Thoracic aorta (tissue), 2 donors: ENCODE measurements around the gene CYP3A7. TPM values are rescaled to one million over a fixed set of nuclear protein-coding genes. Genes with fewer than 3 reads are reported as not detected.

ENCODE experiments used
- ATAC-seq: fragments of 150-250 bp; one replicate; pipeline ENCODE4 v1.8.0; 2017; ENCODE audit warnings: low read depth; ENCODE audit not compliant: insufficient number of reproducible peaks, low FRiP score
- DNase-seq: peaks from one replicate; pipeline ENCODE4 v3.0.0-alpha.2; 2020; ENCODE audit warnings: low spot score
- H3K27ac ChIP-seq, 2 donors: fragments of 200-600 bp; sonication (generic); 1 replicate in 1 of 2; 2 replicates in 1 of 2; pipeline ENCODE4 v1.5.1; 2016; ENCODE audit warnings: mild to moderate bottlenecking in 2 of 2, moderate library complexity in 2 of 2
- H3K27me3 ChIP-seq: fragments of 200-600 bp; sonication (generic); replicated peaks from 2 replicates; pipeline ENCODE4 v1.6.0; 2016; ENCODE audit warnings: mild to moderate bottlenecking; ENCODE audit not compliant: insufficient read depth
- H3K36me3 ChIP-seq: fragments of 200-600 bp; sonication (generic); one replicate; pipeline ENCODE4 v1.5.1; 2016
- H3K4me1 ChIP-seq, 2 donors: fragments of 200-600 bp; sonication (generic); 1 replicate in 1 of 2; 2 replicates in 1 of 2; pipeline versions ENCODE4 v1.5.1 to v1.6.0; 2016; ENCODE audit warnings: low read depth in 2 of 2, mild to moderate bottlenecking in 1 of 2; ENCODE audit not compliant: control insufficient read depth in 1 of 2
- H3K4me3 ChIP-seq: fragments of 200-600 bp; sonication (generic); 2 replicates; pipeline ENCODE4 v1.5.1; 2016; ENCODE audit warnings: mild to moderate bottlenecking
- H3K9me3 ChIP-seq: fragments of 200-600 bp; sonication (generic); 2 replicates; pipeline ENCODE4 v1.5.1; 2016
- CTCF ChIP-seq: fragments of 200-600 bp; sonication (generic); IDR thresholded peaks from one replicate; pipeline ENCODE4 v1.5.1; 2019; ENCODE audit warnings: antibody characterized with exemption
- total RNA-seq, 2 donors: library from RNA; depleted of rRNA; stranded (reverse); fragments of >200 nt; gene quantifications; one replicate each; pipeline versions ENCODE4 v1.1.0 to v1.2.3, GENCODE V29; 2016

The CYP3A7 gene
- total RNA-seq, 2 donors from 2014 or later: not detected

GRCh38 chr7:99720800-99721595, 14.0 kb downstream of the CYP3A7 start:
- no peaks in the 10 kb centered on the region for H3K9me3 ChIP-seq
- no peaks in the 10 kb centered on the region for H3K4me1 ChIP-seq
- H3K36me3 ChIP-seq: no peaks in the 10 kb centered on the region
- ATAC-seq: no peak
- no peak for TF ChIP-seq CTCF
- no peak overlapping the region for H3K27ac ChIP-seq
- no peaks in the 10 kb centered on the region for H3K27me3 ChIP-seq
- no peak for DNase-seq
- H3K4me3 ChIP-seq: no peak overlapping the region

- no peak overlapping the region for H3K4me3 ChIP-seq
- no peak for TF ChIP-seq CTCF
- H3K36me3 ChIP-seq: no peaks in the 10 kb centered on the region
- H3K27ac ChIP-seq: no peak overlapping the region
- H3K4me1 ChIP-seq: no peaks in the 10 kb centered on the region
- no peaks in the 10 kb centered on the region for H3K9me3 ChIP-seq
- no peak for DNase-seq
- H3K27me3 ChIP-seq: no peaks in the 10 kb centered on the region
- ATAC-seq: no peak
Observed at GRCh38 chr7:99719996-99720769, 14.8 kb downstream of the CYP3A7 start.

- no peak for ATAC-seq
- H3K36me3 ChIP-seq: no peaks in the 10 kb centered on the region
- H3K4me3 ChIP-seq: no peak overlapping the region
- DNase-seq: no peak
- no peaks in the 10 kb centered on the region for H3K9me3 ChIP-seq
- H3K4me1 ChIP-seq: no peaks in the 10 kb centered on the region
- no peaks in the 10 kb centered on the region for H3K27me3 ChIP-seq
- TF ChIP-seq CTCF: no peak
- H3K27ac ChIP-seq: no peak overlapping the region
Observed at GRCh38 chr7:99713995-99714570, 20.9 kb downstream of the CYP3A7 start.

DNA sequence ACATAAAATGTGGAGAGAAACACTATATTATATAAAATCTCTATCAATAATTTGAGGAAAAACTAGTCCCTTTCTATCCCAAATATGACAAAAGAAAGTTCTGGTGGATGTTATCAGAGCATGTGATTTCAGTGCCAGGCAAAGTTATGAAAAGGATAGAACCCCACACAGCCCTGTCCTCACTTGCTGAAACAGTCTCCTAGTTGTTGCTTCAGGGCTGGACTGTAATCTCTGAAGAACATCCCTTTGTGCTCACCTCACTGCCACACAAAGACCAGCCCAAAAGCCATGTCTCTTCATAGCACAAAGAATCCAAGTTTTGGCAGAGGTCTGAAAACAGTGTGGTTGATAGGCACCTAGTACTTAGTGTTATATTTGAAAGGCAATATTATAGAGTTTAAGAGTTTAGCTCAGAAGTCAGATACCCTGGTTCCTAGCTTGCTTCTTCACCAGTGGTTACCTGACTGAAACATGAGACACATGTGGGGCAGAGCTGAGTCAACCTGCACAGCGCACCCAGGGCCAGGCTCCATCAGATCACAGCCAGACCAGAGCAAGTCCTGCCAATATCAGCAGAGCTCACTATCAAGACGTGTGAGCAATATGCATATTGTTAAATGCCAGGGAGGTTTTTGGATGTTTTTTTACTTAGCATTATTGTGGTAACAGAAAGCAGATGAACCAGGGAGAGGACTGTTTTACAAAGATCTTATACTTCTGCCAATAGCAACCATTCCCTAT, 25.0 kb downstream of the CYP3A7 start:
- Histone ChIP-seq H3K4me3 (no peak overlapping the region), H3K27me3 (no peaks in the 10 kb centered on the region), H3K4me1 (no peaks in the 10 kb centered on the region), H3K9me3 (peaks cover 5% of the 10 kb centered on the region), H3K36me3 (no peaks in the 10 kb centered on the region), H3K27ac (no peak overlapping the region)
- DNase-seq (no peak), ATAC-seq (no peak)
- no peak for TF ChIP-seq CTCF
